ENCODE data around the gene VCX2.

DNA sequence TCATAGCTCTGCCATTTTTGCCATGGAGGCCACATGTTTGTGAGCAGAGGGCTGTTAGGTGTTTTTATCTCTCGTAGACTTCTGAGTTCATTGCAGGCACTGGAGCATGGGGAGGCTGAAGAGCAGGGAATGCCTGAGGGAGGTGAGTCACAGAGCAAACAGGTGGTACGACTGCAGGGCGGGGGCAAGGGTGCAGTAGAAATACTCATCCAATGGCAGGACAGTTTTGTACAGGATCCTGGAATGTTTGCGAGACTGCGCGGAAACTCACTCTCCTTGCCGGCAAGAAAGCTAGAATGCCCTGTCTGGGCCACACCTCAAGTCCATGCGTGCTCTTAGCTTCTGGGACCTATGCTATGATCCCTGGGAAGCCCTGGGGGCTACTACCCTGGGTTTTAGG is 20.0 kb upstream of the VCX2 start:
- TF ChIP-seq POLR2A (IDR thresholded peaks at IDR 0.05) (no peak), POLR2AphosphoS5 (IDR thresholded peaks at IDR 0.05) (no peak), EP300 (IDR thresholded peaks at IDR 0.05) (no peak)
- TF ChIP-seq, protein P1, sequence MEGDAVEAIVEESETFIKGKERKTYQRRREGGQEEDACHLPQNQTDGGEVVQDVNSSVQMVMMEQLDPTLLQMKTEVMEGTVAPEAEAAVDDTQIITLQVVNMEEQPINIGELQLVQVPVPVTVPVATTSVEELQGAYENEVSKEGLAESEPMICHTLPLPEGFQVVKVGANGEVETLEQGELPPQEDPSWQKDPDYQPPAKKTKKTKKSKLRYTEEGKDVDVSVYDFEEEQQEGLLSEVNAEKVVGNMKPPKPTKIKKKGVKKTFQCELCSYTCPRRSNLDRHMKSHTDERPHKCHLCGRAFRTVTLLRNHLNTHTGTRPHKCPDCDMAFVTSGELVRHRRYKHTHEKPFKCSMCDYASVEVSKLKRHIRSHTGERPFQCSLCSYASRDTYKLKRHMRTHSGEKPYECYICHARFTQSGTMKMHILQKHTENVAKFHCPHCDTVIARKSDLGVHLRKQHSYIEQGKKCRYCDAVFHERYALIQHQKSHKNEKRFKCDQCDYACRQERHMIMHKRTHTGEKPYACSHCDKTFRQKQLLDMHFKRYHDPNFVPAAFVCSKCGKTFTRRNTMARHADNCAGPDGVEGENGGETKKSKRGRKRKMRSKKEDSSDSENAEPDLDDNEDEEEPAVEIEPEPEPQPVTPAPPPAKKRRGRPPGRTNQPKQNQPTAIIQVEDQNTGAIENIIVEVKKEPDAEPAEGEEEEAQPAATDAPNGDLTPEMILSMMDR (IDR thresholded peaks at IDR 0.05), result no peak

Data from stomach (tissue), 4 donors.